K562 (cell line): ENCODE data around the gene GPAT3. TPM values are rescaled to one million over a fixed set of nuclear protein-coding genes. Genes with fewer than 3 reads are reported as not detected.
A peak's percentile ranks its signal among the peaks of the same experiment; 100 is the strongest.

Experiments used
- BACH1 ChIP-seq: fragments of 200-800 bp; sonication (Bioruptor generic); IDR thresholded peaks from 2 replicates; pipeline ENCODE4 v1.6.1; 2016; ENCODE audit warnings: missing genetic modification characterization, missing compliant biosample characterization
- BMI1 ChIP-seq: fragments of 150-350 bp; IDR thresholded peaks from 2 replicates; pipeline ENCODE4 v1.6.1; 2014; ENCODE audit warnings: low read length
- E2F3 ChIP-seq: fragments of 250-450 bp; sonication (Bioruptor Pico); IDR thresholded peaks from 2 replicates; pipeline ENCODE4 v1.4.0; 2020; ENCODE audit warnings: mild to moderate bottlenecking
- EGR1 ChIP-seq: fragments of 450-650 bp; conservative IDR thresholded peaks from 2 replicates; pipeline ENCODE4 v1.6.1; 2017; ENCODE audit warnings: mild to moderate bottlenecking
- GABPB2 ChIP-seq: fragments of 250-450 bp; sonication (Bioruptor Pico); conservative IDR thresholded peaks from 2 replicates; pipeline ENCODE4 v1.5.1; 2021; ENCODE audit warnings: mild to moderate bottlenecking
- KDM1A ChIP-seq, 2 experiments: fragments of 450-650 bp; IDR thresholded peaks; 2 replicates each; pipeline ENCODE4 v1.6.1; 2016; ENCODE audit warnings: mild to moderate bottlenecking in 2 of 2
- LCOR ChIP-seq: sonication (generic); formaldehyde crosslinking; IDR thresholded peaks from 2 replicates; pipeline ENCODE4 v1.8.0; 2022; ENCODE audit warnings: mild to moderate bottlenecking, missing genetic modification reagents
- LEF1 ChIP-seq: fragments of 450-650 bp; IDR thresholded peaks from 2 replicates; pipeline ENCODE4 v1.6.1; 2016; ENCODE audit warnings: mild to moderate bottlenecking
- NCOA6 ChIP-seq: fragments of 450-650 bp; IDR thresholded peaks from 2 replicates; pipeline ENCODE4 v1.6.1; 2017; ENCODE audit warnings: mild to moderate bottlenecking
- NR1H2 ChIP-seq: sonication (generic); formaldehyde crosslinking; IDR thresholded peaks from 2 replicates; pipeline ENCODE4 v1.4.0; 2020; ENCODE audit warnings: mild to moderate bottlenecking, missing genetic modification reagents
- NR3C1 ChIP-seq: sonication (generic); formaldehyde crosslinking; IDR thresholded peaks from 2 replicates; pipeline ENCODE4 v1.8.1; 2022; ENCODE audit warnings: missing genetic modification reagents
- PHTF2 ChIP-seq: fragments of 250-450 bp; sonication (Bioruptor Pico); IDR thresholded peaks from 2 replicates; pipeline ENCODE4 v1.5.0; 2021; ENCODE audit warnings: mild to moderate bottlenecking
- POLR2A ChIP-seq: fragments of 450-650 bp; conservative IDR thresholded peaks from 2 replicates; pipeline ENCODE4 v1.6.1; 2016
- PTRF ChIP-seq: fragments of 450-650 bp; IDR thresholded peaks from 2 replicates; pipeline ENCODE4 v1.6.1; 2016; ENCODE audit warnings: mild to moderate bottlenecking, missing genetic modification characterization, missing compliant biosample characterization
- RBBP5 ChIP-seq: fragments of 200-600 bp; sonication (generic); IDR thresholded peaks from 2 replicates; pipeline ENCODE4 v1.6.1; 2012; ENCODE audit warnings: borderline replicate concordance, mild to moderate bottlenecking, low read length, control low read depth, inconsistent platforms; ENCODE audit not compliant: insufficient read depth, poor library complexity, severe bottlenecking
- SIN3A ChIP-seq, 2 experiments: fragments of 150-350 bp in 1 of 2; IDR thresholded peaks; 2 replicates each; pipeline ENCODE4 v1.6.1; 2011 to 2016; ENCODE audit warnings: borderline replicate concordance in 2 of 2, low read depth in 2 of 2, low read length in 2 of 2, mild to moderate bottlenecking in 2 of 2, moderate library complexity in 2 of 2; ENCODE audit not compliant: control insufficient read depth in 1 of 2
- SMAD4 ChIP-seq: fragments of 250-450 bp; sonication (Bioruptor Pico); conservative IDR thresholded peaks from 2 replicates; pipeline ENCODE4 v1.8.0; 2021; ENCODE audit warnings: inconsistent platforms, mild to moderate bottlenecking, moderate library complexity
- ZFP36 ChIP-seq: fragments of 150-350 bp; IDR thresholded peaks from 2 replicates; pipeline ENCODE4 v1.6.1; 2018; ENCODE audit warnings: low read length, low read depth; ENCODE audit not compliant: partially characterized antibody
- ZFPM2 ChIP-seq: fragments of 250-450 bp; sonication (Bioruptor Pico); IDR thresholded peaks from 2 replicates; pipeline ENCODE4 v1.5.1; 2022; ENCODE audit warnings: mild to moderate bottlenecking
- ZNF23 ChIP-seq: fragments of 250-450 bp; sonication (Bioruptor Pico); IDR thresholded peaks from 2 replicates; pipeline ENCODE4 v1.4.0; 2020; ENCODE audit warnings: mild to moderate bottlenecking
- ZNF76 ChIP-seq: fragments of 250-450 bp; sonication (Bioruptor Pico); IDR thresholded peaks from 2 replicates; pipeline ENCODE4 v1.4.0; 2020; ENCODE audit warnings: mild to moderate bottlenecking, moderate library complexity, borderline replicate concordance
- ZSCAN29 ChIP-seq: fragments of 450-650 bp; IDR thresholded peaks from 2 replicates; pipeline ENCODE4 v1.6.1; 2017
- polyA plus RNA-seq, 8 experiments: library from polyadenylated mRNA; depleted of rRNA in 4 of 8; stranded (reverse) in 5 of 8; unstranded in 3 of 8; fragments of >200 nt; fragmentation: Nextera tagmentation in 2 of 8; fragmentation: Illumina TruSeq in 1 of 8; extraction: Ambion mirVana in 2 of 8; extraction: Trizol in 1 of 8; gene quantifications; 2 replicates each; pipeline versions ENCODE4 v1.2.1 to v1.2.3, GENCODE V29; 2011 to 2014; ENCODE audit warnings: inconsistent platforms in 1 of 8, missing spikeins in 1 of 8
- total RNA-seq, 7 experiments: library from RNA; depleted of rRNA in 6 of 7; stranded (reverse); fragments of >200 nt in 6 of 7; fragmentation: Illumina TruSeq in 2 of 7; extraction: Trizol in 2 of 7; gene quantifications; 2 replicates each; pipeline versions ENCODE4 v1.2.1 to v1.2.3, GENCODE V29; 2011 to 2021; ENCODE audit warnings: low replicate concordance in 1 of 7
- TF ChIP-seq, protein P1 (sequence below): fragments of 250-450 bp; sonication (Bioruptor Pico); IDR thresholded peaks from 2 replicates; pipeline ENCODE4 v1.5.0; 2021; ENCODE audit warnings: mild to moderate bottlenecking, borderline replicate concordance
- TF ChIP-seq, protein P2 (sequence below): fragments of 450-650 bp; IDR thresholded peaks from 2 replicates; pipeline ENCODE4 v1.7.1; 2018; ENCODE audit warnings: mild to moderate bottlenecking, low read depth; ENCODE audit not compliant: partially characterized antibody
- TF ChIP-seq, protein P3 (sequence below), 2 experiments: fragments of 250-450 bp in 1 of 2; fragments of 450-650 bp in 1 of 2; sonication (Bioruptor Pico) in 1 of 2; IDR thresholded peaks; 2 replicates each; pipeline versions ENCODE4 v1.6.1 to v1.8.0; 2016 to 2021; ENCODE audit warnings: mild to moderate bottlenecking in 2 of 2, moderate library complexity in 2 of 2, missing compliant biosample characterization in 1 of 2, missing genetic modification characterization in 1 of 2

GPAT3 gene
- total and polyA plus RNA-seq, 9 of the 15 experiments (the other 6 are each of a cell fraction or from before 2014, with no cell fraction given): 4.1 to 16.1 (median 13.1) TPM

DNA sequence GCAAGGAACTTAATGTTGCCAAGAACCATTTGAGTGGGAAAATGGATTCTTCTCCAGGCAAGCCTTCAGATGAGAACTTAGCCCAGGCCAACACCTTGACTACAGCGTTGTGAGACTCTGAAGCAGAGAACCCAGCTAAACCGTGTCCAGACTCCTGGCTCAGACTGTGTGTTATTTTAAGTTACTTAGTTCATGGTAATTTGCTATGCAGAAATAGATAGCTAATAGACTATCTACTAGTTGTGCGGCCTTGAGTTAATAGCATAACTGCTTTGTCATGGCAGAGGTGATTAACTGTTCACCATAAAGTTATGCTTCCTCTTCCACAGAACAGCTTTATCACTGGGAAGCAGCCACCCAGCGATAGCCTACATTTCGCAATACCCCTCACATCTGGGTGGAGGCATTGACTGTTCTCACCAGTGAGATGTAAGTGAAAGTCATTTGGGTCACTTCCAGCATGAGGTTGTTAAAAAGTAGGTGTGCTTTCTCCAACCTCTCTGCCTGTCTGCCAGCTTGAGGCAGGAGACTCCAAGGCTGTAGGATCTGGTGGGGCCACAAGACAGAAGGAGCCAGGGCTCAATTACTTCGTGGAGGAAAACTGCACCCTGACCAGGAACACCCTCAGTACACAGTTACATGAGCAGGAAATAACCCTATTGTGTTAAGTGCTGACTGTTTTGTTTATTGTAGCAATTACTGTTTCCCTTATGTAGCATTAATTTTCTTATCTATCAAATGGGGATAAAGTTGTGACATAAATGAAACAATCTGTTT lies 94.2 kb downstream of the GPAT3 start (continued):
- TF ChIP-seq, protein P1, sequence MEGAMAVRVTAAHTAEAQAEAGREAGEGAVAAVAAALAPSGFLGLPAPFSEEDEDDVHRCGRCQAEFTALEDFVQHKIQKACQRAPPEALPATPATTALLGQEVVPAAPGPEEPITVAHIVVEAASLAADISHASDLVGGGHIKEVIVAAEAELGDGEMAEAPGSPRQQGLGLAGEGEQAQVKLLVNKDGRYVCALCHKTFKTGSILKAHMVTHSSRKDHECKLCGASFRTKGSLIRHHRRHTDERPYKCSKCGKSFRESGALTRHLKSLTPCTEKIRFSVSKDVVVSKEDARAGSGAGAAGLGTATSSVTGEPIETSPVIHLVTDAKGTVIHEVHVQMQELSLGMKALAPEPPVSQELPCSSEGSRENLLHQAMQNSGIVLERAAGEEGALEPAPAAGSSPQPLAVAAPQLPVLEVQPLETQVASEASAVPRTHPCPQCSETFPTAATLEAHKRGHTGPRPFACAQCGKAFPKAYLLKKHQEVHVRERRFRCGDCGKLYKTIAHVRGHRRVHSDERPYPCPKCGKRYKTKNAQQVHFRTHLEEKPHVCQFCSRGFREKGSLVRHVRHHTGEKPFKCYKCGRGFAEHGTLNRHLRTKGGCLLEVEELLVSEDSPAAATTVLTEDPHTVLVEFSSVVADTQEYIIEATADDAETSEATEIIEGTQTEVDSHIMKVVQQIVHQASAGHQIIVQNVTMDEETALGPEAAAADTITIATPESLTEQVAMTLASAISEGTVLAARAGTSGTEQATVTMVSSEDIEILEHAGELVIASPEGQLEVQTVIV (CRISPR knock-in tag): no peak
- TF ChIP-seq PHTF2 (CRISPR knock-in tag) (no peak), NR1H2 (CRISPR knock-in tag) (no peak), E2F3 (no peak), ZSCAN29 (no peak), LEF1 (peak; percentile 97), BMI1 (no peak), SIN3A (IDR thresholded peaks at IDR 0.05; ENCODE audit: borderline replicate concordance in 2 of 2, control insufficient read depth in 1 of 2, low read depth in 2 of 2, low read length in 2 of 2) (no peak), ZNF76 (CRISPR knock-in tag) (no peak), BACH1 (tag) (peak; percentile 94), ZFPM2 (CRISPR knock-in tag) (no peak), EGR1 (peak; percentile 23; the same call in 1 of the 2 replicates), POLR2A (0 out of 2 replicates have a peak, but pooled peaks have one; percentile 27), ZNF23 (CRISPR knock-in tag) (no peak), NR3C1 (CRISPR knock-in tag) (no peak), ZFP36 (peak; percentile 38), KDM1A (IDR thresholded peaks at IDR 0.05) (peak; percentile 83 to 91), LCOR (peak; percentile 83; the same call in 1 of the 2 replicates), NCOA6 (no peak), PTRF (tag) (no peak), SMAD4 (CRISPR knock-in tag) (peak; percentile 93), GABPB2 (CRISPR knock-in tag) (no peak), RBBP5 (peak; percentile 49)
- TF ChIP-seq, protein P2, sequence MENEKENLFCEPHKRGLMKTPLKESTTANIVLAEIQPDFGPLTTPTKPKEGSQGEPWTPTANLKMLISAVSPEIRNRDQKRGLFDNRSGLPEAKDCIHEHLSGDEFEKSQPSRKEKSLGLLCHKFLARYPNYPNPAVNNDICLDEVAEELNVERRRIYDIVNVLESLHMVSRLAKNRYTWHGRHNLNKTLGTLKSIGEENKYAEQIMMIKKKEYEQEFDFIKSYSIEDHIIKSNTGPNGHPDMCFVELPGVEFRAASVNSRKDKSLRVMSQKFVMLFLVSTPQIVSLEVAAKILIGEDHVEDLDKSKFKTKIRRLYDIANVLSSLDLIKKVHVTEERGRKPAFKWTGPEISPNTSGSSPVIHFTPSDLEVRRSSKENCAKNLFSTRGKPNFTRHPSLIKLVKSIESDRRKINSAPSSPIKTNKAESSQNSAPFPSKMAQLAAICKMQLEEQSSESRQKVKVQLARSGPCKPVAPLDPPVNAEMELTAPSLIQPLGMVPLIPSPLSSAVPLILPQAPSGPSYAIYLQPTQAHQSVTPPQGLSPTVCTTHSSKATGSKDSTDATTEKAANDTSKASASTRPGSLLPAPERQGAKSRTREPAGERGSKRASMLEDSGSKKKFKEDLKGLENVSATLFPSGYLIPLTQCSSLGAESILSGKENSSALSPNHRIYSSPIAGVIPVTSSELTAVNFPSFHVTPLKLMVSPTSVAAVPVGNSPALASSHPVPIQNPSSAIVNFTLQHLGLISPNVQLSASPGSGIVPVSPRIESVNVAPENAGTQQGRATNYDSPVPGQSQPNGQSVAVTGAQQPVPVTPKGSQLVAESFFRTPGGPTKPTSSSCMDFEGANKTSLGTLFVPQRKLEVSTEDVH: no peak
- TF ChIP-seq, protein P3, sequence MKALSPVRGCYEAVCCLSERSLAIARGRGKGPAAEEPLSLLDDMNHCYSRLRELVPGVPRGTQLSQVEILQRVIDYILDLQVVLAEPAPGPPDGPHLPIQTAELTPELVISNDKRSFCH (CRISPR knock-in tag; IDR thresholded peaks at IDR 0.05): no peak
- TF ChIP-seq, protein P3 (tag; IDR thresholded peaks at IDR 0.05): peak; percentile 94
